ENCODE measurements around the gene KCNK17.

The KCNK17 gene

GRCh38 chr6:39263303-39264037 lies 50.7 kb downstream of the KCNK17 start:
- TF ChIP-seq CTCF (IDR thresholded peaks at IDR 0.05; ENCODE audit: control insufficient read depth, extremely low read depth, insufficient read depth) = no peak
- DNase-seq (ENCODE audit: low read depth) = peak; percentile 43
- H3K4me3 ChIP-seq (ENCODE audit: low read depth, low read length) = no peak overlapping the region

- no peak for TF ChIP-seq CTCF (IDR thresholded peaks at IDR 0.05; ENCODE audit: control insufficient read depth, extremely low read depth, insufficient read depth)
- DNase-seq (ENCODE audit: low read depth) = no peak
- no peak overlapping the region for H3K4me3 ChIP-seq (ENCODE audit: low read depth, low read length)
These were observed 52.5 kb downstream of the KCNK17 start for GRCh38 chr6:39261751-39262150.

- TF ChIP-seq CTCF (IDR thresholded peaks at IDR 0.05; ENCODE audit: control insufficient read depth, extremely low read depth, insufficient read depth) = no peak
- H3K4me3 ChIP-seq (ENCODE audit: low read depth, low read length) = no peak overlapping the region
- DNase-seq (ENCODE audit: low read depth) = no peak
These were observed 53.3 kb downstream of the KCNK17 start for GRCh38 chr6:39260953-39261352.

- no peak for TF ChIP-seq CTCF (IDR thresholded peaks at IDR 0.05; ENCODE audit: control insufficient read depth, extremely low read depth, insufficient read depth)
- H3K4me3 ChIP-seq (ENCODE audit: low read depth, low read length) = no peak overlapping the region
- no peak for DNase-seq (ENCODE audit: low read depth)
These were observed 53.8 kb downstream of the KCNK17 start for GRCh38 chr6:39260456-39260855.

GRCh38 chr6:39256294-39256940 lies 57.8 kb downstream of the KCNK17 start:
- H3K4me3 ChIP-seq (ENCODE audit: low read depth, low read length) = no peak overlapping the region
- no peak for TF ChIP-seq CTCF (IDR thresholded peaks at IDR 0.05; ENCODE audit: control insufficient read depth, extremely low read depth, insufficient read depth)
- no peak for DNase-seq (ENCODE audit: low read depth)

GRCh38 chr6:39254999-39255535 lies 59.2 kb downstream of the KCNK17 start:
- TF ChIP-seq CTCF (IDR thresholded peaks at IDR 0.05; ENCODE audit: control insufficient read depth, extremely low read depth, insufficient read depth) = no peak
- DNase-seq (ENCODE audit: low read depth) = no peak
- H3K4me3 ChIP-seq (ENCODE audit: low read depth, low read length) = no peak overlapping the region
